IPS-NIHi7 (cell line): ENCODE results near the gene CEP20.
A peak's percentile ranks its signal among the peaks of the same experiment; 100 is the strongest.

Experiments used
- DNase-seq: peaks from one replicate; pipeline ENCODE4 v3.0.0; 2012; ENCODE audit warnings: mixed read lengths; ENCODE audit errors: extremely low spot score

Gene CEP20

GRCh38 chr16:15830832-15831451 lies 57.5 kb downstream of the CEP20 start:
- no peak for DNase-seq

GRCh38 chr16:15829460-15829859 lies 58.9 kb downstream of the CEP20 start:
- peak; percentile 36 for DNase-seq

- DNase-seq: no peak
Observed at GRCh38 chr16:15827709-15828343, 60.6 kb downstream of the CEP20 start.

- no peak for DNase-seq
Observed at GRCh38 chr16:15827299-15827698, 61.1 kb downstream of the CEP20 start.

GRCh38 chr16:15825750-15826305 lies 62.6 kb downstream of the CEP20 start:
- no peak for DNase-seq

GRCh38 chr16:15822957-15823356 lies 65.4 kb downstream of the CEP20 start:
- no peak for DNase-seq

GRCh38 chr16:15820837-15821236 lies 67.6 kb downstream of the CEP20 start:
- DNase-seq: no peak

GRCh38 chr16:15819046-15819445 lies 69.4 kb downstream of the CEP20 start:
- no peak for DNase-seq

GRCh38 chr16:15817446-15817845 lies 71.0 kb downstream of the CEP20 start:
- DNase-seq: no peak

GRCh38 chr16:15816228-15816627 lies 72.2 kb downstream of the CEP20 start:
- DNase-seq: no peak
